GM12874 (cell line): ENCODE measurements around the gene BAIAP2L2.

Source experiments
- TF ChIP-seq, protein P1 (sequence below): IDR thresholded peaks from 2 replicates; pipeline ENCODE4 v1.5.1; 2011; ENCODE audit warnings: low read depth, mild to moderate bottlenecking, control low read depth, low read length, moderate library complexity; ENCODE audit not compliant: insufficient read depth

BAIAP2L2 gene

DNA sequence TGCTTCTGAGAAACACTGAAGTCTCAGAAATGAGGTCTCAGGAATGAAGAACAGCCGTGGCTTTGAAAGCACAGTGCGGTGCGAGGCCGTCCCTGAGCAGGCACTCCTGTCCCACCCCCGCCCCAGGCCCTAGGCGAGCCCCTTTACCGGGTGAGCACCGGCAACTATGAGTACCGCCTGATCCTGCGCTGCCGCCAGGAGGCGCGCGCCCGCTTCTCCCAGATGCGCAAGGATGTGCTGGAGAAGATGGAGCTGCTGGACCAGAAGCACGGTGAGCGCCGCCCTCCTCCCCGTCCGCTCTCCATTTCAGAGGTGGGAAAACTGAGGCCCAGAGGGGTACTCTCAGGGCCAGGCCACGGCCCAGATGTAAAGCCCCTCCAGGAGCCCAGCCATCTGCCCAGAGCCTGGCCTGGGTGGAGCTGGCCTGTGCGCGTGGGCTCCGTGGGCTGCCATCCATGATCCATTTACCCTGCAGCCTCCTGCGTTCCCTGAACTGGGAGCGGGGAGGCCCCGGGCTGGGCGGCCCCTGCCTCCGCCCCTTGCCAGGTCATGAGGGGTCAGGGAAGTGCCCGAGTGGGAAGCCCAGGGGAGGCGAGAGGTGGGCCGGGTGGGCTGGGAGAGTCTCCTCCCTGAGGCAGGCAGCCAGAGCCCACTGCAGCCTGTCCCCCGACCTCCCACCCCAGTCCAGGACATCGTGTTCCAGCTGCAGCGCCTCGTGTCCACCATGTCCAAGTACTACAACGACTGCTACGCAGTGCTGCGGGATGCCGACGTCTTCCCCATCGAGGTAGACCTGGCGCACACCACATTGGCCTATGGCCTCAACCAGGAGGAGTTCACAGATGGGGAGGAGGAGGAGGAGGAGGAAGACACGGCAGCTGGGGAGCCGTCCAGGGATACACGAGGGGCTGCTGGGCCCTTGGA, 36.0 kb downstream of the BAIAP2L2 start:
- TF ChIP-seq, protein P1, sequence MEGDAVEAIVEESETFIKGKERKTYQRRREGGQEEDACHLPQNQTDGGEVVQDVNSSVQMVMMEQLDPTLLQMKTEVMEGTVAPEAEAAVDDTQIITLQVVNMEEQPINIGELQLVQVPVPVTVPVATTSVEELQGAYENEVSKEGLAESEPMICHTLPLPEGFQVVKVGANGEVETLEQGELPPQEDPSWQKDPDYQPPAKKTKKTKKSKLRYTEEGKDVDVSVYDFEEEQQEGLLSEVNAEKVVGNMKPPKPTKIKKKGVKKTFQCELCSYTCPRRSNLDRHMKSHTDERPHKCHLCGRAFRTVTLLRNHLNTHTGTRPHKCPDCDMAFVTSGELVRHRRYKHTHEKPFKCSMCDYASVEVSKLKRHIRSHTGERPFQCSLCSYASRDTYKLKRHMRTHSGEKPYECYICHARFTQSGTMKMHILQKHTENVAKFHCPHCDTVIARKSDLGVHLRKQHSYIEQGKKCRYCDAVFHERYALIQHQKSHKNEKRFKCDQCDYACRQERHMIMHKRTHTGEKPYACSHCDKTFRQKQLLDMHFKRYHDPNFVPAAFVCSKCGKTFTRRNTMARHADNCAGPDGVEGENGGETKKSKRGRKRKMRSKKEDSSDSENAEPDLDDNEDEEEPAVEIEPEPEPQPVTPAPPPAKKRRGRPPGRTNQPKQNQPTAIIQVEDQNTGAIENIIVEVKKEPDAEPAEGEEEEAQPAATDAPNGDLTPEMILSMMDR: no peak

DNA sequence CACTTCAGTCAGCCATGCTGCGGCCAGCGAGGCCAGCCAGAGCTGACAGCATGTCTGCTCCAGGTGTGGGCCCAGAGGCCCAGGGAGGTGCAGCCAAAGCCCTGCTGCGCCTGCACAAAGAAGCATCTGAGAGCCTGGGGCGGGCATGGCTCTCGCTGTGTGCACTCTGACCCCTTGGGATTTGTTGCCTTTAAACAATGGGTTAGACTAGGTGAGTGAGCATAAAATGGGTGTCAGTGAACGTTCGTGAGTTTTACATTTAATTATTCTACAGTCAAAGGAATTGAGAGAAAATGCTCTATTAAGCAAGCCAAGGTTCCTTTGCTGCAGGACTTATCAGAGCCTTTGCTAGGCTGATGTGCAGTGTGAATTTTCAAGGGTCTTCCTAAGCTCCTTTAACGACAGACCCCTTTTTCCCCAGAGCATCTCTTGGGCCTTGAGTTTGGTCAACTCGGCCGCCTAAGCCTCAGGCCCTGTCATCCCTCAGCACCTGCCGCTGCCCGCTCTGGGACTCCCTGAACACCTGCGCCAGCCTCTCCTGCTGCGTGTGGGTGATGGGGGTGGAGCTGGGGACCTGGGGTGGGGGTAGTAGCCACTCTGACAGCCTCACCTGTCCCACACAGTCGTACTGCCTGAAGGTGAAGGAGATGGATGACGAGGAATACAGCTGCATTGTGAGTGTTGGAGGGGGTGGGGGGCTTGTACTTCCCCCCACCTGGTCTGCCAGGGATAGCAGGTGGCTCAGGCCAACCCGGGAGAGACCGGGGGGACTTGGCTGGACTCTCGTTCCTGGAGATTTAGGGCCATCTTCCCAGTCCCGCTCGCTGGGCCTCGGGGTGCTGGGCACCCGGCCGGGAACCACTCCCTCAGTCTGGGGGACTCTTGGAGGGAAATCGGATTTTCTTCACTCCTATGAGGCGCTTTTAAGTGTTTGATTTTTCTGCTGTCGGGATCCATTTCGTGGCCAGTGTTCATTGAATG, 37.0 kb downstream of the BAIAP2L2 start:
- TF ChIP-seq, protein P1: no peak

DNA sequence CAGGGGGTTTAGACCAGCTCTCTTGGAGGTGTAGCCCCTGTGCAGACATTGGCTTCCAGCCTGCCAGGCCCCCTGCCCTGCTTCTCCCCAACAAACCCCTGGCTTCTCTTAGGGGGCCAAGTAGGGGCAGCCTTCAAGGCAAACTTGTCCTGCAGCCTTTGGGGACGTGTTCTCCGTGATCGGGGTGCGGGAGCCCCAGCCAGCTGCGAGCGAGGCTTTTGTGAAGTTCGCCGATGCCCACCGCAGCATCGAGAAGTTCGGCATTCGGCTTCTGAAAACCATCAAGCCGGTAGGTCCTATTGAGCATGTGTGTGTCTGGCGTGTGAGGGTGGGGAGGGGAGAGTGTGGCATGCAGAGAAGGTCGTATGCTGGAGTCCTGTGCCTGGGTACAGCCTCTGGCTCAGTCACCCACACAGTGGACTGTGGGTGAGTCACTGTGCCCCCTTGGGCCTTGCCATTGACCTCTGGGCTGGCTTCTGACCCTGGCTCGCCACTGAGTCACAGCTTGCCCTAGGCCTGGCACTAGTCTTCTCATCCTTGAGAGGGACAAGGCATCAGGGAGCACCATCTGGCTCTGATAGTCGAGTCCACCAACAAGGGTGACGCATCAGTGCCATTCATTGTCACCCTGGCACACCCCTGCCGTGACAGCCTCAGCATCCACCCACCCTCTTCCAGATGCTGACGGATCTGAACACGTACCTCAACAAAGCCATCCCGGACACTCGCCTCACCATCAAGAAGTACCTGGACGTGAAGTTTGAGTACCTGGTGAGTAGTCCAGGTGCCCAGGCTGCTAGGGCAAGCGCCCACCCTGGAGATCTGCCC, 37.9 kb downstream of the BAIAP2L2 start:
- TF ChIP-seq, protein P1: no peak

DNA sequence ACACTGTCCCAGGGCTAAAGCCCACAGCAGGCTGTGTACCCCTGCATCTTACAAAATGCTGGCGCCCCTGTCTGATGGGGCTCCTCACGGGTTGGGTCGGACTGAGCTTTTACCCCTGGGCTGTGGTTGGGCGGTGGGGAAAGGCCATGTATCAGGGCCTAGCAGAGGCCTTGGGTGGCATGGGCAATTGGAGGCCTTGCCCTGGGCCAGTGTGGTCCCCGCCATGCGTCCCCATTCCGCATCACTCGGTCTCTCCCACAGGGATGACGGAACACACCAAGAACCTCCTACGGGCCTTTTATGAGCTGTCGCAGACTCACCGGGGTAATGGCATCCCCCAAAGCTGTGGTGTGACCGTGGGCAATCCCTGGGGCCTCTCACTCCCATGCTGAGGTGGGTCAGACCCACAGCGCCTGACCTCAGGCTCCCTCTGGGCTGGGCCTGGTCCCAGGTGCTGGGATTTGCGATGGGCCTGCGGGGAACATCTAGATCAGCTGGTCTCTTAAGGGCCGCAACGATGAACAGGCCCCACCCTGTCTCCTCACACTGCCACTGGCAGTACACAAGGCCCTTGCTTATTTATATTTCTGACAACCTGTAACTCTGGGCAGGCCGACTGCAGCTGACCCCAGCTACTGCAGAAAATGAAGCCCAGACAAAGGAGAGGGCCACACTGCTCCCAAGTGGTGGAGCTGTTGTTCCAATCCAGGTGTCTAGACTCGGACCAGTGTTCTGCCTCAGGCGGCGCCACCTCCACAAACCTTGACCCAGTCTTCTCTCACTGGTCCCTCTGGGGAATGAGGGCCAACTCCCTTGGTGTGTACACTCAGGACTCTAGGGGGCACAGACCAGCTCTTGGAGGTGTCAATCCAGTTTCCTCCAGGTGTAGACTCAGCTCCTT, 38.8 kb downstream of the BAIAP2L2 start:
- TF ChIP-seq, protein P1: no peak

DNA sequence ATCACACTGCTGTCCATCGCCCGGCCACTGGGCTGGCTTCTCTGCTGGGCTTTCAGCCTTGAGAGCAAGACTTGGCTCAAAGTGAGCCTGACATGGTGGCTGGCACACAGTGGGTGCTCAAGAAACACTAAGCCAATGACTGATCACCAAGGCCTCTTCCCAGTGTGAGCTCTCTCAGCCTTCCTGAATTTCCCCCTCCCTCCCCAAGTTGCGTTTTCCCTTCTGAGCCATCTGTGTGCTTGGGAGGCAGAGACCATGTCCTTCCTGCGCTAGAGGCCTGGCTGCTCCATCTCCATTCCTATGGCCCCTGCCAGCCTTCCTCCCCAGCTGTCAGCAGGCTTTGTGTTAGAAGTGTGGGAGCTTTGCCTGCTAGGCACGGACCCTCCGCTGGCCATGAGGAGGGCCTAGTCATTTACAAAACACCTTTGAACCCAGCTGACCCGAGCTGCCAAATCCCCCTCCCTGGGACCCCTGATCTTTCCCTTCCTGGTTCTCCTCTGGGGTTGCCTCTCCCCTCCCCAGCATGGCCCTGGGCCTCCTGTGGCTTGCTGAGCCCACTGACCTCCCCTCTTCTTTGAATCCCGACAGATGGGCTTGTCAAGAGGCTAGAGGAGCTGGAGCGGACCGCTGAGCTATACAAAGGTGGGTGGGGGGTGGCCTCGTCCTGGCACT, 40.1 kb downstream of the BAIAP2L2 start:
- TF ChIP-seq, protein P1: no peak
